Amniotic epithelial cell (primary cell): ENCODE data around the gene MSX1.
"Not testable (repeated sequence)": the region's sequence is repeated elsewhere in the genome, so short reads cannot be mapped to it uniquely, and the experiment has no call there.

Experiments used
- DNase-seq: peaks from one replicate; pipeline ENCODE4 v3.0.0-alpha.2; 2010; ENCODE audit warnings: low read depth

The MSX1 gene

DNA sequence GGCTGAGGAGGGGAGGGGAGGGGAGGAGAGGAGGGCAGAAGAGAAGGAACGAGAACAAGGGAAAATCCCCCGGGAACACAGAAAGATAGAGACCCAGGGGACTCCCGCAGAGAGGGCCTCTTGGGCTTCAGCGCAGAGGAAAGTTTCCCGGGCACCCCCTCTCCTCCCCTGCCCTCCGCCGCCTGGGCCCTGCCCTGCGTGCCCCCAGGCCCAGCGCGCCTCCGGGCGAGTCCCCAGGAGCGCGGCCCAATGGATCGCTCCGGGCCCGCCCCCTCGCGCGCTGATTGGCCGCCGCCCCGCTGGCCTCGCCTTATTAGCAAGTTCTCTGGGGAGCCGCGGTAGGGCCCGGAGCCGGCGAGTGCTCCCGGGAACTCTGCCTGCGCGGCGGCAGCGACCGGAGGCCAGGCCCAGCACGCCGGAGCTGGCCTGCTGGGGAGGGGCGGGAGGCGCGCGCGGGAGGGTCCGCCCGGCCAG, at the start of gene MSX1:
MSX1 (plus strand) TSS at position 341 of the 474 bp plus-strand sequence. CDS start 235 bp downstream, outside the sequence.
- DNase-seq, result peak; percentile 53

DNA sequence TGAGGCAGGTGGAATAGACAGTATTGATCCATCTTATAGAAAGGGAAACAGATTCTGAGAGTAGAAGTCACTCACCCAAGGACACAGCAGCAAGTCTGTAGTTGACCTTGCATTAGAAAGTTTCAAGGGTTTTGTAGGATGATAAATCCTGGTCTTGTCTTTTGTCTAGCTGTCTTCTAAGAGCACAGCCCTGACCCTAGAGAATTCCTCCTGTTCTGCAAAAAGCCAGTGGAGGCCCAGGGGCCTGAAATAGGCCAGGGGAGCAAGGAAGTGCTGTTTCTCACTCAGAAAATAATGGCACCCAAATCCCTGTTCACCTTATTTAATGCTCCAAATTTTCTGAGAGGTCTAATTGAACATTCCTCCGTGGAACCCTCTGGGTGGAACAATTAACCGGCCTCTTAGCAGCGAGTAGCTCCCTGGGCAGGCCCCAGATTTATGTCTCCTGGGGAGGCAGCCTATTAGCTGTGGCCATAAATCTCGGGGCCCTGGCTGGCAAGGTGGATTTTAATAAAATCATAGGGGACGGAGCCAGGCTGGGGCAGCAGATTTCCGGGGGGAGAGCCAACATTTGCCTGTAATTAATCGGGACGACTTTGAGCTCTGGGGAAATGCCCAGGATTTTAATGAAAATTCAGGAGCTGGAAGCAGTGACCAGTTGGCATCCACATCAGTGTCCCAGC, 49.2 kb upstream of the MSX1 start:
- DNase-seq, result no peak

DNA sequence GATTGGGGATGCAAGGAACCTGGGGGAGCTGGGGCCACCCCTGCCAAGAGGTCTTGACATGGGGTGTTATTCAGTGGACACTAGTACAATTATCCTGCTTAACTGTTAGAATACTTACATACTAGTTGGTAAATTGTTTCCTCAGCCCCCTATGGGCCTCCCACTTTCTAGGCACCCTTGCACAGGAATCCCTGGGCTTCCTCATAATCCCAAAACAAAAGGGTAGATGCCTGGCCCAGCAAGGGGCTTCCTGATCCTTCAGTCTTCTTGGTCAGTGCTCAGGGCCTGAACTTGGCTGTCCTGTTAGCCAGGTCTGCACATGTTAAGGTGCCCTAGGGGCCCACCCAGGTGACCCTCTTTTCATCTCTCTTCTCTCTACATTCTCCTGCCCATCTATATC, 48.7 kb upstream of the MSX1 start:
- DNase-seq, result no peak

DNA sequence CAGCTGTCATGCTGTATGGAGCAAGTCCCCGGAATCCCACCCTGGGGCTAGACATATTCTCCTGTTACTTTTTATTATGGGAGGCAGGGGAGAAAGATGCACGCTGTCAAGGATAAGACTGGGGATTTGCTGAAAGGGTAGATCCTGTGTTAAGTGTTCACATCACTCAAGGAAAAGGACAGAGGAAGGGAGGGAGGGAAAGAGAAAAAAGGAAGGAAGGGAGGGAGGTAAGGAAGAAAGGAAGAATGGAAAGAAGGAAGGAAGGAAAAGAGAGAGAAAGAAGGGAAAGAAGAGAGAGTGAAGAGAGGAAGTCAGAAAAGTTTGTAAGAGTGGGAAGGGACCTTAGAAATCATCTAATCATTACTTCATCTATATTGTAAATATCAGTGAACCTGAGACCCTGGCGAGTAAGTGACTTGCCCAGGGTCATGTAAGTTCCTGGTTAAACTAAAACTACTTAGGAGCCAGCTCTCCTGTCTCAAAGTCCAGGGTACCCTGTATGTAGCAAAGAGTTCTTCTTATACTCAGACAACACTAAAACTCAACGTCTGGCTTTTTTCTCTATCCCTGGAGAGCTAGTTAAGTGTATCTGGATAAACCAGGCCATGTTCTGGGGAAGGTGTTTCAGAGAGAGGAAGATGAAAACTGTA, 47.2 kb upstream of the MSX1 start:
- DNase-seq, result no peak

DNA sequence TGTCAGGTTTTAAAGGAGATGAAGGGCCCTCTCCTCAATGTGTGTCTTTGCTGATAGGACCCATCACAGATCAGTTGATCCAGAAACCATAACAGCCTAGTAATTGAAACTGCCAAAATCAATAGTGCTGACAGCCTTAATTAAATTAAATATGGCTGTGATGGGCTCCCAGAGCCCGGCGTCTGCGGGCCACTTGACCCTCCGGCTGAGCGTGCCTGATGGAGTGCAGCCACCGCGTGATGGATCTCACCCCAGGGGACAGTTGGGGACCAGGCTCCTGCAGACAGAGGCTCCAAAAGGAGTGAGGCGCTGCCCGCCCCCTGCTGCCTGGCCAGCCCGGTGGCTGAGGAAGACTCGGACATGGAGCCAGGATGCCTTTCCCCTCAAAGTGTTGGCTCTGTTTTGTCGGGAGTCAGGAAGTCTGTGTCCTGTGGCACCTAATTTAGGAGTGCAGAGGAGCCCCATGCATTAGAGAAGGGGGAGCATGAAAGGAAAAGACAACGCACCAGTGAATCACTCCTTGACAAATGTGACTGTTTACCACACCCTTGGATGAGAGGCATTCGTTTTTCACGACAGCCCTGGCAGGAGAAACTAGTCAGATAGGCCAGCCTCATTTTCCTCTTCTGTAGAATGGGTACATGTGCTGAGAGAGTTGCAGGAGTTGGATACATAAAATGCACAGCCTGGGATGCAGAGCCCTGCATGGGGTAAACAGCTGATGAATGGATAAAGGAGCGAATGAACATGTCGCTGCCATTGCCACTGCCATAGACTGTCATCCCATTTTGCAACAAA, 40.9 kb upstream of the MSX1 start:
- no peak for DNase-seq

- no peak for DNase-seq
Measured at GRCh38 chr4:4819213-4819606, 40.3 kb upstream of the MSX1 start.

DNA sequence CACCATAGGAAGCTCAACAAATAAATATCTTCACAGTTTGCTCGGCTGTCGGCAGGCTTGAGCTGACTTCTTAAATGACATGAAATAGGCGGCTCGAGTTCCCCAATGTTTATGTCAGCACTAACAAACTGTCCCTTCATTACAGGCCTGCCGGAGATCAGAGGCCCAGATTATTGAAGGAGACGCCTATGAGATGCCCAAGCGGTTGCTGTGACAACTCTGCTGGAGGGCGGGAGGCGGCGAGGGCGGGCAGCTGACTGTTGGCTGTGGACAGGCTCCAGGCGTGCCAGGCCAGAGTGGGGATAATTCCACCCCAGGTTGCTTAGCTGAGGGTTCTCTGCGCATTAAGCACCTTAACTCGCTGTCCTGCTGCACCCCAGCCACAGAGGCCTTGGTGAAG, 39.2 kb upstream of the MSX1 start:
- no peak for DNase-seq

GRCh38 chr4:4820739-4821138, 38.7 kb upstream of the MSX1 start:
- DNase-seq, result no peak

DNA sequence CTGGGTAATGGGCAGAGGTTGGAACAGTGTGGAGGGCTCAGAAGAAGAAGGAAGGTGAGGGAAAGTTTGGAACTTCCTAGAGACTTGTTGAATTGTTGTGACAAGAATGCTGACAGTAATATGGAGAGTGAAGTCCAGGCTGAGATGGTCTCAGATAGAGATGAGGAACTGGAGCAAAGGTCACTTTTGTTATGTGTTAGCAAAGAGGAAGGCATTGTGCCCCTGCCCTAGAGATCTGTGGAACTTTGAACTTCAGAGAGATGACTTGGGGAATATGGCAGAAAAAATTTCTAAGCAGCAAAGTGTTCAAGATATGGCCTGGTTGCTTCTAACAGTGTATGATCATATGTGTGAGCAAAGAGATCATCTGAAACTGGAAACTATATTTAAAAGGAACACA, 37.9 kb upstream of the MSX1 start:
- DNase-seq, result no peak

- DNase-seq, result not testable (repeated sequence)
Measured at GRCh38 chr4:4822286-4822685, 37.2 kb upstream of the MSX1 start.

DNA sequence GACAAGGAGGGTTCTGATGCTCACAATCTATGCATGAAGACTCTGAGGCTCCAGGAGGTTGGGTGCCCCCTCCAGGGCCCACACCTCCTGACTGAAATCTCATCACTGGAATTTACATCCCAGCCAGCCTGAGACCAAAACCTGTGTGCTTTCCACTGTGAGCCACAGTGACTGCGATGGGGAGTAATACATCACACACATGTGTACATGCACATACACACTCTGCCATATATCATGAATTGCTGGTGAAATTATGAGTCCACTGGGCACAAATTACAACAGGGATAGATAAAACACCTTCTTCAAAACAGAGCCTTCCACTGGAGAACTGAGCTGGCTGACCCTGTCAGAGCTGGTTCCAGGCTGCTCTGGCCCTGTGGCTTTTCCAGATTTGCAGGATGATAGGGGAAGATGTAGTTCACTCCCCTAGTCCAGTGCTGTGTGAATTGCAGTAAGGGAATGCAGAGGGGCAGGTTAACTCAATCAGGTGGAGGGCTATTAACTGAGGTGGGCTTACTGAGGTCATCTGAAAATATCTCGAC, 35.8 kb upstream of the MSX1 start:
- no peak for DNase-seq

GRCh38 chr4:4824232-4824631, 35.2 kb upstream of the MSX1 start:
- DNase-seq, result no peak

DNA sequence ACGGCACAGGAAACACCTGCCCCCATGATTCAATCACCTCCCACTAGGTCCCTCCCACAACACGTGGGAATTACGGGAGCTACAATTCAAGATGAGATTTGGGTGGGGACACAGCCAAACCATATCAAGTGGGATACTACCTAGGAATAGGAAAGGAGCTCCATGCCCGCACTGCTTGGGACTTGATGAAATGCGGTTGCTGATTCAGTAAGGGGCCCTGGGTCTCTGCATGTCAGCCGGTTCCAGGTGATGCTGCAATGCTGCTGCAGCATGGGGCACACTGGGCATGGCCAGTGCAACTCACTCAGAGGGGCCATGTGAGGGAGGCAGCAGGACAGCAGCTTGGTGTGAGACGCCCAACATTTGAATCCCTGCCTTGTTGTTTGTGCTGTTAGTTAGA, 34.0 kb upstream of the MSX1 start:
- no peak for DNase-seq

DNA sequence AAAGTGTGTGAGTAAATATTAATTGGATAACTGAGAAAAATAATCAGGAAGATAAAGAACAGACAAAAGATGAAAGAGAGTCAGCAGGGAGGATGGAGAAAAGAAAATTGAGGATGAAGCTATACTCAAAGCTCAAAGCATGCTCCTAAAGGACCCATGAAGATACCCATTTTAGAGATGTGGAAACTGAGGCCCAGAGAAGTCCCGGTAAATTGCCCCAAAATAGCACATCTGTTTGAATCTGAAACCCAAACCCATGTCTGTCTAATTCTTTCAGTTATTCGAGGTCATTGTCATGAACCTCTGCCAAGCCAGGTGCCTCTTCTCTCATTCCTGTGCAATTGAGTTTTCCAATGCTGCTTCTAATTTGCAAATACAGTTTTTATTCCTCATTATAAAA, 29.6 kb upstream of the MSX1 start:
- DNase-seq, result no peak

GRCh38 chr4:4831266-4831665, 28.2 kb upstream of the MSX1 start:
- DNase-seq, result no peak

DNA sequence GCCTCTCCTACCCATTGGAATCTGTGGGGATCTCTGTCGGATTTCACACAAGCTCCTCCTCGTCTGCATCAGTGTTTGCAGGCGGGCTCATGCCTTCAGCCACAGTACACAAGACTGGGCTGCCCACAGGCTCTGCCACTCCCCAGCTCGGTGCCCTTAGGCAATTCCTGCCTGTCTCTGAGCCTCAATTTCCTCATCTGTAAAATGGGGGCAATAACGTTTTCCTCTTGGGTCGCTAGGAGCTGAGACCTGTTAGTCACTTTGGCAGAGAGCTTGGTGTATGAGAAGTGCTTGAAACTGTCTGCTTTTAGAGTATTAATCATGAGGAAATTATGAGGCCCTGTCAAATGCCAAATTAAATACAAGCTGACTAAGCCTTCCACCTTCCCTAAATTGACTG, 27.6 kb upstream of the MSX1 start:
- DNase-seq, result no peak

DNA sequence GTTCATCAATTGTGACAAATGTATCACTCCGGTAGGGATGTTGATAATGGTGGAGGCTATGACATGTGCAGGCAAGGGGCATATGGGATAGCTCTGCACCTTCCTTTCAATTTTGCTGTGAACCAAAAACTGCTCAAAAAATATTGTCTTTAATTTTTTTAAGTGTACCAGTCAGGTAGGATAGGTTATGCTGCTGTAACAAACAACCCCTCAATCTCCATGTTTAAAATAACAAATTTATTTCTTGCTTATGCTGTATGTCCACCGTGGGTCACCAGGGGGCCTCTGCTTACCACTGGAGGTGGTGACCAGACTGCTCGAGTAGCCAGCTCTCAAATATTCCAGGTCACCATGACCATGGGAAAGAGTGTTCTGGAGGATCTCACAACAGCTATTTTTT, 23.4 kb upstream of the MSX1 start:
- no peak for DNase-seq

DNA sequence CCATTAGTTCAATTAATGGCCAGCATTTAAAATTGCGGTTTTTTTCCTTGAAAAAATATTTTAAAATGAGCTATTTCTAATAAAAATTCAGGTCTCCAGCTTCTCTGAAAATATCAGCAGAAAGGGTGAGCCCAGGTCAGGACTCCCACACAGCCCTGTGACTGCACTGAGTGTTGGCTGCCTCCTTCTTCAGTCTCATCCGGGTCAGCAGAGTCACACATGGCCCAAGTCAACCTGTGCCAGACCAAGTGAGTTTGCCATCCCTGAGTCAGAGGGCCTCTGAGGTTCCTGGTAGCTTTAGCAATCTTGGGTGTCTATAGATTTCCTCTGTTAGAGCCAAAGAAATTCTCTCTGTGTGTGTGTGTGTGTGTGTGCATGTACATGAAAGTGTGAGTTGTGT, 22.1 kb upstream of the MSX1 start:
- no peak for DNase-seq

DNA sequence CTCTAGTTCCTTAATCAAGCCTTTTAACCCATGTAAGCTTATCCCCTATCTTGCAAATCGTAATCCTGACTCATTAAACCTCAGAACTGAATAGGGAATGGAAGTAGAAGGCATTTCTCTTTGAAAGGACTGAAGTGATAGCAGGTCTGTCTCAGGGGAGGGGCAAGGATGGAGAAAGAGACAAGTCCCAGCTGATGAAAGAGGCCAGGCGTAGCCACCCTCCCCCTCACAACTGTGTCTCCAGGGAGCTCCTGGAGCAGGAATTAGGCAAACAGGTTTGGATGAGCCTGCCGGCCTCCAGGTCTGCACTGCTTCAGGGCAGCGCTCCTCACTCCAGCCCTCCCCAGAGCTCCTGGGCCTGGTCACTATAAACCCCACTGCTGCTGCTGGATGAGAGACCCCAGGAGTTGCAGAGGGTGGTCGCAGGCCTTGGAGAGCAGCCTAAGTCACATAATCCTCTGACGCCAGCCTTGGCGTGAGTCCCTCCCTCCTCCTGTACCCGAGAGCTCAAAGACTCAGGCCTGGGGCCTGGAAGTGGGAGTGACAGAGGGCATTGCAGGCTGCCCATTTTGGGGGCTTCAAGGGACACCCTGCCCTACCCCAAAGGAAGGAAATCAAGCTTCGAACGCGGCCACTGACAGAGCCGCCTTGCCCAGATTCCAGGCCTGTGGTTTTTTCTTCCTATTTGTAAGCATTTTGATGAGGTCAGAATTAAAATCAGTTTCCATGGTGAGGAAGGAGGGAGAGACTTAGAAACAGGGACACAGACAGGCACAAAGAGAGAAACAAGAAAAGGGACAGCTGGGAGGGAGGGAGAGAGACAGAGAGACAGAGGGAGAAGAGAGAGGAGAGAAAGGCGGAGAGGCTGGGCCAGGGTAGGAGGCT, 21.2 kb upstream of the MSX1 start:
- DNase-seq, result no peak

DNA sequence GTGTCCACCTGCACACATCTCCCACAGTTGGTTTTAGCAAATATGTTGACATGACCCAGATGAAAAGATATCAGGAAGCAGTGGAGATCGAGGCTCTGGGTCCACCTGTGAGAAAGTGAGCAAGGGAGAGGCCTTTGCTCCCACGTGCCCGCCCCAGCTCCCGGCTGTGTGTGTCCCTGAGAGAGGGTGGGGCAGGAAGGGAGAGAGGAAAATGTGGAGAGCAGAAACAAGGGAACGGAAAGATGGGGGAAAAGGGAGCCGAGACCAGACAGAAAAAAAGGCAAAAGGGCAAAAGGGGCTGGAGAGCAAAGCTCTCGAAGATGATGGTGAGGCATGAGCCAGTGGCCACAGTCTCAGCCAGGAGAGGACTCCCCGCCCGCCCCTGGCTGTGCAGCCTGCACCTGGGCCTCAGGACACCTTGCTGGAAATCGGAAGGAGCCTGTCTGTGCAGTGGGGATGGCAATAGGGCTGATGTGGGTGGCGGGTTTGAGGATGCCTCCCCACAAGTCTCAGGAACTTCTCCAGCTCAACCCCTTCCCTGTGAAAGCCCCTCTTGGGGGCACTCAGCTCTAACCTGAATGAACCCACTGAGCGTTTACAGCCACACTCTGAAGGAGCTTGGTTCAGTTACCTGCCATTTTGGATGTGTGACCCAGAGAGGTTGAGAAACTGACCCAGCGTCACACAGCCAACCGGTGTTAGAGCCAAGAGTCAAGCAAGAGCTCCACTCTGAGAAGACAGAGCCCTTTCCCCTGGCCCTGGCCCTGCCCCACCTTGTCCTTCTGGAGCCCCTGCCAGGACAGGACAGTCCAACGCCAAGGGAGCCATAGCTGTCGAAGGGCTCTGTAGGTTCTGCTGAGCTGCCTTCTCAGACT, 20.3 kb upstream of the MSX1 start:
- DNase-seq, result no peak

DNA sequence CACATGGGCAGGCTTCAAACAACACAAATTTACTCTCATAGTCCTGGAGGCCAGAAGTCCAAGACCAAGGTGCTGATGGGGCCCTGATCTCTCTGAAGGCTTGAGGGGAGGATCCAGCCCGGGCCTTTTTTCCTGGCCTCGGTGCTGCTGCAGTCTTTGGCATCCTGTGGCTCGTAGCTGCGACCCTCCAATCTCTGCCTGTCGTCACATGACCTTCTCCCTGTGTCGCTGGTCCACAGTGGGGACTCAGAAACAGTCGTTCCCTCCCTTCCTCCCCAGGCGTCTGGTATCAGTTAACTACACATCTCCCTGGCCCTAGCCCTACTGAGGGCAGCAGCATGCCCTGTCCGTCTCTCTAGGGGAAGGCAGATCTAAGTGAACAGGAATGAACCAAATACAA, 19.1 kb upstream of the MSX1 start:
- DNase-seq, result no peak
